DND-41 (cell line): ENCODE measurements around the gene VTI1A.

Experiments used
- ATAC-seq: fragments of 200-7000 bp; cut with Tn5 transposase; 3 replicates; pipeline ENCODE4 v1.9.1; 2021; ENCODE audit warnings: low read depth; ENCODE audit not compliant: insufficient read depth
- DNase-seq: peaks from one replicate; pipeline ENCODE4 v3.0.0-alpha.2; 2020
- H2AFZ ChIP-seq: 2 replicates; pipeline ENCODE4 v1.6.0; 2012; ENCODE audit warnings: low read depth, low read length
- H3K27ac ChIP-seq: 2 replicates; pipeline ENCODE4 v1.5.1; 2012; ENCODE audit warnings: low read length, inconsistent platforms
- H3K27me3 ChIP-seq: fragments of 200-600 bp; sonication (generic); 2 replicates; pipeline ENCODE4 v1.6.0; 2012; ENCODE audit warnings: low read length, mild to moderate bottlenecking, inconsistent platforms; ENCODE audit not compliant: insufficient read depth, poor library complexity
- H3K36me3 ChIP-seq: 2 replicates; pipeline ENCODE4 v1.5.1; 2012; ENCODE audit warnings: low read length, inconsistent platforms; ENCODE audit not compliant: insufficient read depth
- H3K4me1 ChIP-seq: 2 replicates; pipeline ENCODE4 v1.5.1; 2012; ENCODE audit warnings: mild to moderate bottlenecking, low read length; ENCODE audit not compliant: insufficient read depth
- H3K4me2 ChIP-seq: 2 replicates; pipeline ENCODE4 v1.6.0; 2012; ENCODE audit warnings: mild to moderate bottlenecking, moderate library complexity, low read length, inconsistent platforms; ENCODE audit not compliant: insufficient read depth
- H3K4me3 ChIP-seq, 2 experiments: fragments of 200-600 bp in 1 of 2; shearing (Covaris generic) in 1 of 2; 2 replicates each; pipeline ENCODE4 v1.5.1; 2012 to 2016; ENCODE audit warnings: inconsistent platforms in 2 of 2, low read length in 2 of 2, mild to moderate bottlenecking in 2 of 2, low read depth in 1 of 2, moderate library complexity in 1 of 2
- H3K79me2 ChIP-seq: 2 replicates; pipeline ENCODE4 v1.6.0; 2012; ENCODE audit warnings: low read length, inconsistent platforms; ENCODE audit not compliant: insufficient read depth
- H3K9ac ChIP-seq: 2 replicates; pipeline ENCODE4 v1.6.0; 2012; ENCODE audit warnings: low read depth, mild to moderate bottlenecking, inconsistent platforms, low read length, moderate library complexity
- H3K9me3 ChIP-seq: 2 replicates; pipeline ENCODE4 v1.5.1; 2012; ENCODE audit warnings: low read length, moderate library complexity, mild to moderate bottlenecking, inconsistent platforms; ENCODE audit not compliant: insufficient read depth, severe bottlenecking
- H4K20me1 ChIP-seq: 2 replicates; pipeline ENCODE4 v1.6.0; 2012; ENCODE audit warnings: low read length; ENCODE audit not compliant: insufficient read depth
- CTCF ChIP-seq: IDR thresholded peaks from 2 replicates; pipeline ENCODE4 v1.5.1; 2012; ENCODE audit warnings: borderline replicate concordance, low read length, moderate library complexity, mild to moderate bottlenecking; ENCODE audit not compliant: poor library complexity, severe bottlenecking; ENCODE audit errors: extremely low read depth
- EZH2 ChIP-seq: IDR thresholded peaks from 3 replicates; pipeline ENCODE4 v1.6.1; 2012; ENCODE audit warnings: borderline replicate concordance, low read depth, mild to moderate bottlenecking, moderate library complexity, low read length, inconsistent platforms; ENCODE audit not compliant: severe bottlenecking

VTI1A gene

GRCh38 chr10:112766636-112767035 lies 319.6 kb downstream of the VTI1A start:
- Histone ChIP-seq H3K9me3 (no peaks in the 10 kb centered on the region), H2AFZ (no peak overlapping the region), H3K79me2 (no peaks in the 10 kb centered on the region), H4K20me1 (no peaks in the 10 kb centered on the region), H3K27ac (no peak overlapping the region), H3K4me1 (no peaks in the 10 kb centered on the region), H3K9ac (no peak overlapping the region), H3K27me3 (no peaks in the 10 kb centered on the region), H3K36me3 (no peaks in the 10 kb centered on the region), H3K4me3 (no peak overlapping the region), H3K4me2 (no peak overlapping the region)
- TF ChIP-seq CTCF (no peak), EZH2 (no peak)
- ATAC-seq (no peak), DNase-seq (no peak)

- Histone ChIP-seq H3K9ac (no peak overlapping the region), H3K27ac (no peak overlapping the region), H3K4me3 (no peak overlapping the region), H3K36me3 (no peaks in the 10 kb centered on the region), H2AFZ (no peak overlapping the region), H3K27me3 (no peaks in the 10 kb centered on the region), H4K20me1 (no peaks in the 10 kb centered on the region), H3K79me2 (no peaks in the 10 kb centered on the region), H3K9me3 (no peaks in the 10 kb centered on the region), H3K4me2 (no peak overlapping the region), H3K4me1 (no peaks in the 10 kb centered on the region)
- no peak for DNase-seq
- no peak for ATAC-seq
- no peak for TF ChIP-seq CTCF
- no peak for TF ChIP-seq EZH2
Measured at GRCh38 chr10:112767156-112767555, 320.1 kb downstream of the VTI1A start.

GRCh38 chr10:112768121-112768520 lies 321.1 kb downstream of the VTI1A start:
- no peak for TF ChIP-seq CTCF
- H3K4me2 ChIP-seq, result no peak overlapping the region
- H3K4me1 ChIP-seq, result no peaks in the 10 kb centered on the region

GRCh38 chr10:112769081-112769480 lies 322.1 kb downstream of the VTI1A start:
- H3K79me2 ChIP-seq, result no peaks in the 10 kb centered on the region
- no peaks in the 10 kb centered on the region for H3K27me3 ChIP-seq
- H3K4me3 ChIP-seq, result no peak overlapping the region
- ATAC-seq (no peak), DNase-seq (no peak)
- H3K9me3 ChIP-seq, result no peaks in the 10 kb centered on the region
- TF ChIP-seq CTCF (no peak), EZH2 (no peak)
- no peak overlapping the region for H3K27ac ChIP-seq
- H4K20me1 ChIP-seq, result no peaks in the 10 kb centered on the region
- no peaks in the 10 kb centered on the region for H3K36me3 ChIP-seq
- H3K4me2 ChIP-seq, result no peak overlapping the region
- no peak overlapping the region for H2AFZ ChIP-seq
- no peaks in the 10 kb centered on the region for H3K4me1 ChIP-seq
- no peak overlapping the region for H3K9ac ChIP-seq

More at GRCh38 chr10:112768121-112768520, 321.1 kb downstream of the VTI1A start:
- H3K4me3 ChIP-seq, result no peak overlapping the region
- DNase-seq, result no peak
- H3K27me3 ChIP-seq, result no peaks in the 10 kb centered on the region
- H3K36me3 ChIP-seq, result no peaks in the 10 kb centered on the region
- no peak overlapping the region for H3K9ac ChIP-seq
- no peaks in the 10 kb centered on the region for H3K9me3 ChIP-seq
- no peak overlapping the region for H2AFZ ChIP-seq
- no peak for ATAC-seq
- H3K27ac ChIP-seq, result no peak overlapping the region
- H3K79me2 ChIP-seq, result no peaks in the 10 kb centered on the region
- H4K20me1 ChIP-seq, result no peaks in the 10 kb centered on the region
